ENCODE data around the gene ERC2.

- TF ChIP-seq POLR2A (IDR thresholded peaks at IDR 0.05; ENCODE audit: low read depth, low read length), result no peak
- no peak for TF ChIP-seq POLR2AphosphoS5 (IDR thresholded peaks at IDR 0.05; ENCODE audit: low read depth, low read length)
These were observed 346.6 kb downstream of the ERC2 start for GRCh38 chr3:56121716-56122115.

Data from GM12892 (cell line).